CD4-positive, alpha-beta T cell treated with Interleukin-15 for 1 hour (primary cell): ENCODE measurements around the gene ZPLD1.

Experiments used
- DNase-seq: peaks from one replicate; pipeline ENCODE4 v3.0.0-alpha.2; 2020

ZPLD1 gene

DNA sequence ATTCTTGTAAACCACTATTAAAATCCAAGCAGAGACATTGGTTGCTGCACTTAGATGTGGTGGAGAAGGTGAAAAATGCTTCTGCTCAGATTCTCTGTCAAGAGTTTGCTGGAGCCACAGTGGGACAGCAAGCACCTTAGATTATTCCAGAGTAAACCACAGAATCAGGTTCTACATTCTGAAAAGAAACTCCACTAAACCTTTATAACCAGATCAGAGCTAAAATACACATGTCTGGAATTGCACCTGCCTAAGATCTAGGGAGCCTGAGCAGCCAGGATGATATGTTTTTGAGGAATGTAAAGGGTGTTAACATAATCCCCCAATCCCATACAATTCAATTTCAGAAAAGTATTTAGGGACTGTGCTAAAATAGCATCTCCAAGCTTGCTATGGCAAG, at the start of gene ZPLD1:
Gene ZPLD1 (plus strand): TSS at position 301 of the 400 bp plus-strand sequence. CDS start 3,473 bp downstream, outside the sequence.
- DNase-seq = no peak

DNA sequence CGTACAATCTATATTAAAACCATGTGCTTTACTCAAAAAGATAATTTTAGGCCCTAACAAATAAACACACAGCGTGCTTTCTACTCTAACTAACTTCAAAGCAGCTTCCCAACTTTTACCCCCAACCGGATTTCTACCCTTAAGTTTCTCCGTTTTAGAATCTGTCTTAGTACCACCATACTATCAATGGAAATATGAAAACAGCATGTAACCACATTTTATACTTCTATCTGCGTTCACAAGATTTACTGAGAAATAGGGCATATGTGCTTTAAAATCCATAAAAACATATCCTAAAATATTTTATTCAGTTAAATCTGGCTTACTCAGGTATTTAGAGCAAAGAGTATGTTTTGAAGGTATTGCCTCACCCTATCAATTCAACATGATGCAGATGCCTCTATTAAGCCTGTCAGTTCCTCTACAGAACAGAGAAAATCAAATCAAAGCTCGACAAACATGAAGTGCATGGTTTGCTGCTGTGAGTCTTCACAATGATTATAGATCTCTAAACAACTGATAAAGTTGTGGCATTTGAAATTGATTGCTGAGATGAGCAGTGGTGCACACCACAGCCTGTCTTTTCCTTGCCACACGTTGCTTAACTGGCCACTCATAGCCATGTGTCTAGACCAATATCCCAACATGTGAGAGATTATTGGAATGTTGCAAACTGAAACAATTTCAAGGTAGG, 44.5 kb upstream of the ZPLD1 start:
- DNase-seq = no peak

DNA sequence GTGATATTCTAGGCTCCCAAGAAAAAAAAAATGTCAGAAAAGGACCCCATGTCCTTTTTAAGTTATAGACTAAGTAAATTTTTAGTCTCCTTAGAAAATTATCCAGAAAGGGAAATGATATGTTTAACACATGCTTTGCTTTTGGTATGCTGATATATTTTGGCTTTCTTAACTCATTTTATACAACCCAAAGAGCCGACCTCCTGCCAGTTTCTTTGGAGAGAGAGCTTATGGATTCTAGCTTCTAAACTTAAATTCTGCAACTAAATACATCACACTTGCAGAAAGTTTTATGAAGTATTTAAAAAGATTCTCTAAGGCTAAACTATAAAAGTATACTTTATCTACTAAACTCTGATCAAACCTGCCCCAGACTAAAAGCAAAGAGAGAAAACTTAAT, 43.9 kb upstream of the ZPLD1 start:
- DNase-seq = no peak

- DNase-seq = no peak
Measured at GRCh38 chr3:102391491-102391890, 43.3 kb upstream of the ZPLD1 start.

GRCh38 chr3:102394517-102394916, 40.3 kb upstream of the ZPLD1 start:
- DNase-seq = no peak

DNA sequence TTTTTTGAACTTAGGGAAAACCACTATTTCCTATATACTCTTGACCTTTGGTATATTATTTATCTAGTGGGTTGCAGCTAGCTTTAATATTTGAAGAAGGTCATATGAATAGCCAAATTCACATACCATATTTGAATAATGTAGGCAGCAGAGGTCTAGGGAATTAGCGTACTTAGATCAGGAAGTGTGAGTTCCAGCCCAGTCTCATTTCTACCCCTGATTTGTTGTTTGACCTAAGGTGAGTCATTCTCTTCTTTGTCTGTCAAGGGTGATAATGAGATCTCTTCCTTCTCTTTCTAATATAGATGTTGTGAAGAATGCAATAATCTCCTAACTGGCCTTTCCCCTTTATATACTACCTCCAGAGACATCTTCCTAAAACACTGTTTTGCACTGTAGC, 36.6 kb upstream of the ZPLD1 start:
- DNase-seq = no peak

- no peak for DNase-seq
Measured at GRCh38 chr3:102398666-102399065, 36.1 kb upstream of the ZPLD1 start.

DNA sequence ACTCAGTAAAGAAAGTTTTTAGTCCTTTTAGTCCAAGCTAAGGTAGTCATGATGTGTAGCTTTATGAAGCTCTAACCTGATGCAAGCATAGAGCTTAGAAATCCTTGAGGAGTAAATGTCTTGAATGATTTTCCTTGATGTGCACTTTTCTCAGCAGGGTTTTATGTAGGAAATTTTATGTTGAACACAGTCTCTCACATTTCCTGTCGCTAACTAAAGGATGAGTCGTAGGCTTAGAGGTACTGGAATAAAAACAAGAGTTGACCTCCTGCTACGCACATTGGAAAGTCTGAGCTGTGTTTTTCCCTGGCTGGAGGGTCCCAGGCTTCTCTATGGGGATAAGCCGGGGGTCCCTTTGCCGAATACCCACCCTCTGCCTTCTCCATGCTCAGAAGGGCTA, 34.7 kb upstream of the ZPLD1 start:
- no peak for DNase-seq

GRCh38 chr3:102400766-102401165, 34.0 kb upstream of the ZPLD1 start:
- no peak for DNase-seq

- no peak for DNase-seq
Measured at GRCh38 chr3:102410616-102411015, 24.2 kb upstream of the ZPLD1 start.

DNA sequence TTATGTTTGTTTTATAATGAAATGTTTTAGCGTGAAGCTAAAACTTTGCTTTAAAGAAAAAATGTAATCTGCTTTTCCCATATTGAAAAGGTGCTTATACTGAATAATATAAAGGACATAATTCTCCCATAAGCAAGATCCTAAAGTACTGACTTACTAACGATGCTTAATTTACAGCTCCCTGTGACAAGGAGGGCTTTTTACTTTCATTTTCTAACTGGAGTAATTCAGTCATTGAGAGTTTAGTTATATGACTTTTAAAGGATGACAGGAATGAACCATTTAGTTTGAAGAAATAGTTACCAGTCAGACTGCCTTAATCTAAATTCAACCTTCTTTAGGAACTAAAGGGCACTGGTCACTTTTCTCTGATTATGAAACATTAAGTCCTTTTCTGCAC, 19.3 kb upstream of the ZPLD1 start:
- DNase-seq = no peak

GRCh38 chr3:102419786-102420185, 15.0 kb upstream of the ZPLD1 start:
- no peak for DNase-seq

DNA sequence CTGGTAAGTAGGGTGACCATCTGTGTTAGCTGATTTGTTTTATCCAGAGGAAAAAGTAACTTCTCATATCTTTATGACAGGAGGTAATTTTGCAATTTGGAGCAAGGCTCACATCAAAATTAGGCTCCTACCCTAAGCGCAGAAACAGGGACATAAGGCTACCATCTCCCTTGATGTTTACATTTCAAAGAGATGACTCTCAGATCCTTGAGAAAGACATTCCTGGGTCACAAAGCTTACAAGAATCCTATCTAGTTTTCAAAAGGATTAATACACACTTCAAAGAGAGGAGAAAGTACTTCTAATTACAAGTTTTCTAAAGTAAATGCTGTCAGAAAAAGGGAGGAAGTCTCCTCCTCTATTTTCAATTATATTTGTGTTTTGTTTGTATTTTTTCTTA, 7.0 kb downstream of the ZPLD1 start:
- no peak for DNase-seq

- DNase-seq = no peak
Measured at GRCh38 chr3:102443021-102443420, 8.2 kb downstream of the ZPLD1 start.

DNA sequence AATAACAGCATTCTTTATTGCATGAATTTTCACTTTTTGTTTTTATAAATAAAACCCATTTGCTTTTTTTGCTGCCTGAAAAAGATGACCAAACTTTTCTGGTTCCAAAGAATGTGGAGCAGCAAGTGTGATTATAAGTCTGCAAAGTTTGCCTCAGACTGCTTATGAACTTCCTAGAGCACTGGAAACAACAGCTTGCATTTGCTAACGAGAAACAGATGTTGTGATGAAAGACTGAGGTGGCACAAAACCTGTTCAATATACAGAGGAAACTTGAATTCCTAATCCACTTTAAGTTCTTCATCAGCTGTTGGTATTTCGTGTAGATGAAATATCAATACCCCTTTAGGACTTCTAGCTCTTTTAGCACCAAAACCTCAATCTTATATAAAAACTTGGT, 9.3 kb downstream of the ZPLD1 start:
- no peak for DNase-seq

DNA sequence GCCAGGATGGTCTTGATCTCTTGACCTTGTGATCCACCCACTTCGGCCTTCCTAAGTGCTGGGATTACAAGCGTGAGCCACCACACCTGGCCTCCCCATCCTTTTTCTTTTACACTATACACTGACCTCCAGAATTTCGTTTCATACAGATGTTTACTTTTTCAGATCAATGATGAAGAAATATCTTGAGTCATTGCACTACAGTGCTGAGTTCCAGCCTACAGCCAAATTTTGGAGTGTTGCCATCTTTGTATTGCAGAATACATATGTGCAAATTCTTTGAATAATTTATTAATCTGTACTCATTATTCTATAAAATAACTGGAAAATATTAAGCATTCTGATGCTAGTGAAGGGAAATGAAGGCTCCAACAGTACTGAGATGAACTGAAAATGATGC, 12.5 kb downstream of the ZPLD1 start:
- no peak for DNase-seq

- no peak for DNase-seq
Measured at GRCh38 chr3:102449341-102449740, 14.5 kb downstream of the ZPLD1 start.

- no peak for DNase-seq
Measured at GRCh38 chr3:102449930-102450329, 15.1 kb downstream of the ZPLD1 start.

DNA sequence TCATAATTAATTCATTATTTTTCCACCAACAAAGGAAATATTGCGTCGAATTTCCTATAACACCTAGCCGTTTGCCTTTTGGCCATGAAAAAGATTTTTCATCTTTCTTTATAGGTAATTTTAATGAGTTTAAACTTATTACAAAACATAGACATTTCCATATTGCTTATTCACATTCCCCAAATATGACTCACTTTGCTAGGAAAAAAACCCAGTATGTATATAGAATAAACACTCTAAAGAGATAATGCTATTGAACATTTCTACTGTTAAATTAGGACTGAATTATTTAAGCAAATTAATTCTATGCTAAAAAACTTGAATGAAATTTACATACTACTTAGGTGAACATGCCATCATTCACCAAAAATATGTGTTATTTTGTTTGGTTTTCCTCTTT, 16.2 kb downstream of the ZPLD1 start:
- DNase-seq = no peak

GRCh38 chr3:102451543-102451942, 16.7 kb downstream of the ZPLD1 start:
- DNase-seq = no peak

DNA sequence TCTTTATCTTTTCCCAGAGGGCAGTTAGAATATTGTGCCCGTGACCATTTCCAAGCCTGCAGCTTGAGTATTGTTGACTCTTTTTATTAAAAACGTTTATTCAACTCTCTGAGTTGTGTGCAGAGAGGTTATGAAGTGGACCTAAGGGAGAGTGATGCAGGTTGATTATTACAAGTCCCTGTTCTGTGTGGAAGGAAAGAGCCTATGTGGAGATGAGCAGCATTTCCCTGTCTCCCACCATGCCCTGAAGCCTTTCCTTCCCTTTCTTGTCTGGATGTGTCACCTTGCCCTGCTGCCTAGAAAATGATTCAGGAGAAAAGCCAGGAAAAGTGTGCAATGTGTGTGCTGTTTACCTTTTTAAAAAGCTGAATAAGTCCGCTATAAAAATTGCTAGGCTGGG, 19.4 kb downstream of the ZPLD1 start:
- DNase-seq = no peak

GRCh38 chr3:102457644-102458043, 22.8 kb downstream of the ZPLD1 start:
- DNase-seq = no peak

- DNase-seq = no peak
Measured at GRCh38 chr3:102460579-102460978, 25.8 kb downstream of the ZPLD1 start.

DNA sequence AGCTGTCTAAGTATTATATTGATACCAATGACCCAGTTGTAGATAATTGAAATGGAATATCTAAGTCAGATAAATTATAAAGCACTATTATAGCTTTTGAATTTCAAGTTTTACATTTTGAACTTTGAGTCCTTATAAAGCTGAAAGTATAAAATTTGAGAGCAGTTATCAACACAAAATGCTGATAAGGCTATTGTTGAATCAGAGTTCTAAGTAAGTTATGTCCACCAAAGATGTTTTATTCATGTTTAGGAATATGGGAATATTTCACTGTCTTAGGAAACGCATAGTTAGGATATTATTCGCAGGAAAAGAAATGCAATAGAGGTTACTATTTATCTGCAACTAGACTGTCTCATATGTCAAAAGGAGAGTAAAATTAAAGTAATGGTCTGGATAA, 29.4 kb downstream of the ZPLD1 start:
- DNase-seq = no peak

DNA sequence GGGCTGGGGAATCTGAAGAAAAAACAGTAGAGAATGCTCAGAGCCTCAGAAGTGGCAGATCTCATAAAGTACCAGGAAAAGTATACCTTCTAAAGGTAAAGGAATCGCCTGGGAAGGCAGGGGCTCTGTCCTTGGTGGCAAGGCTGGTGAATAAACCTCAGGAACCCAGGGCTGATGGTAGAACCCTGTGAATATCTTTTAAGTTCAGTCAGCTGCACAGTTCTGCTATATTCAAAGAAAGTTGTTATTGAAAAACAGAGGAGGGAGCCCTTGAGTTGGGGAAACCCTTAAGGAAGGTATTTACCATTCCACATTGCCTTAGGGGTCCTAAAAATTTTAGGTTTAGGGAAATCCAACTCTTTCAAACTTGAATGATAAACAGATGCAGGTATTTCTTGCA, 31.2 kb downstream of the ZPLD1 start:
- DNase-seq = no peak

- no peak for DNase-seq
Measured at GRCh38 chr3:102470066-102470465, 35.3 kb downstream of the ZPLD1 start.
